Measurements from ENCODE around the gene MACROD2.

DNA sequence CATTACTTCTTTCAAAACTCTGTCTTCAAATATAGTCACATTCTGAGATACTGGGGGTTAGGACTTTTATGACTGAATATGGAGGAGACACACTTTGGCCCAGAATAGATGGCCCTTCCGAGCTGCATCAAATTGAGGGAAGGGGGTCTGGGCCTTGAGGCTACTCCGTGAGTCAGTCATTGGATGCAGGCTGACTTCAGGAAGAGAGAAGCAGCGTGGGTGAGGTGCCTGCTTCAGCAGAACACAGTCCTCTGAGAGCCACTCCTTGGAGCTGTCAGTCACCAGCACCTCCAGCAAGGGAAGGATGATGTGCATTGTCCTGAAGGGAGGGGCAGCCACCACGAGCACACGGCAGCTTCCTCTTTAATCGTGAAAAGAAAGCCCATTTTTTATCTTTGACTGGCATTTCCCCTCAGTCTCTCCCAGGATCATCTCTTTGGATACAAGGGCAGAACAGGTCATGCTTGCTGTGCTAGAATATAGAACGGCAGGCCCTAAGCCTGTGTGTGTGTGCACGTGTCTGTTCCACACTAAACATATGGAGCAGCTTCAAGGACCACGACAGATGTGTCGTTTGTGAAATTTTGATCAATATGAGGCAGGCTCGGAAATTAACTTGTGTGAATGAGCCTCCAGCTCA is 1856.4 kb downstream of the MACROD2 start:
- TF ChIP-seq CTCF (conservative IDR thresholded peaks at IDR 0.05 in 1 of 2, IDR thresholded peaks at IDR 0.05 in 1 of 2; ENCODE audit: extremely low read depth in 1 of 2, insufficient read depth in 1 of 2, low read depth in 1 of 2, low read length in 2 of 2) (no peak), EZH2 (IDR thresholded peaks at IDR 0.05; ENCODE audit: borderline replicate concordance, low read length) (no peak)

All from mammary epithelial cell (primary cell).